Inflammatory macrophage treated with lipopolysaccharide for 1 hour (primary cell): ENCODE measurements around the gene ERN1.

Experiments
- DNase-seq, 2 donors: peaks; one replicate each; pipeline ENCODE4 v3.0.0-alpha.2; 2020 to 2022

Gene ERN1

DNA sequence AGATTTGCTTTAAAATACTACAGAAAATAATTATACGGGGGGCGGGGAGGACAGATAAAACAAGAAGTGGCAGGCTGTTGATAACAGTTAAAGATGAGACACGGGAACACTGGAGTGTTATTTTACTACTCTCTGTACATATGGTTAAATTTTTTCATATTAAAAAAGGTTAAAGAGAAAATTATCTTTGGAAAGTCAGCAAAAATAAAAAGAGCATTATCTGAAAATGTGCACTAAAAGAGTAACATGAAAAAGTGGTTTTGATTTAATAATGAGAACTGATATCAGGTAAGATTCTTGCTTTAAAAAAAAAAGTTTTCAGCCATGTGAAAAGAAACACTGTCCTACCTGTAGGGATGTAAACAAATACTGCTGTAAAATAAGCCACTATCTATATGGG is 46.9 kb downstream of the ERN1 start:
- no peak for DNase-seq

DNA sequence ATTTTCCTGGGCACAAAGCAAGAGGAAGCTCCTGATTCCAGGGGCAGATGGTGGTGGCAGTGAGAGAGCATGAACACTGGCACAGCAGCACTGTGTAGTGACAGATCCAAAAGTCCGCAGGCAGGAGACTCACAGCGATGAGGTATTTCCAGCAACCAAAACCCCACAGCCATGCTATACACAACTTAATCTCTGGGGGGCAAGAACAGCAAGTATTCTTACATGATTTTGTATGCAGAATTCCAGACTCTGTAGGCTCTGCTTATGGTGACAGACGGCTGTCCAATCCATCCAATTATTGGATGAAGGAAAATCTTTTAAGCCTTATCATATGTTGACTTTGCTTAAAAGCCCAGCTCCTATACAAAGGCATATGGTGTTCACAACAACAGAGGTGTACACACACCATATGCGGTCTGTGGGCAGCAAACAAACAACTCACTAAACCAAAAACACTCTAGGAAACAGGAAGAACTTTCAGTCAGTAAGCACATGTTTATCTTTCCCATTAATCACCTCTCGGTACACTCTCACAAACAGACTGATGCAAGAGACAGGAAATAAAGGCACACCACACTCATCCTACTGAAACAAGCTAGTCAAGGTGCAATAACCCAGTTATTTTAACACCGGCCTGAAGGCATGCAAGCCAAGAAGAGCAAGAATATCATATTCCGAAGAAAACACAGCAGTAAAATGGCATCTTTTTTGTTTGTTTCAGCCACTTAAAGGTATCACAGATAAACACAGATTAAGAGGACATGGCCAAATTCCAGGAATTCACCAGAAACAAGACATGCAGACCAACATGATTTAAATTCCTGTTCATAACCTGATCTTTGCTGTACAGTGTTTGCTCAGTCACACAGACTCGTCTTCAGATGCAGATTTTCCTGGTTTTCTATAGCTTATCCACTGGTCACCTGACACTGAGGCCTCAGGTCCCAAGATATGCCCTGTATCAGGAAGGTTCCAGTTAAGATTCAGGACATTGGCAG is 47.8 kb downstream of the ERN1 start:
- DNase-seq: peak in 1 of 2 donors; percentile 53

DNA sequence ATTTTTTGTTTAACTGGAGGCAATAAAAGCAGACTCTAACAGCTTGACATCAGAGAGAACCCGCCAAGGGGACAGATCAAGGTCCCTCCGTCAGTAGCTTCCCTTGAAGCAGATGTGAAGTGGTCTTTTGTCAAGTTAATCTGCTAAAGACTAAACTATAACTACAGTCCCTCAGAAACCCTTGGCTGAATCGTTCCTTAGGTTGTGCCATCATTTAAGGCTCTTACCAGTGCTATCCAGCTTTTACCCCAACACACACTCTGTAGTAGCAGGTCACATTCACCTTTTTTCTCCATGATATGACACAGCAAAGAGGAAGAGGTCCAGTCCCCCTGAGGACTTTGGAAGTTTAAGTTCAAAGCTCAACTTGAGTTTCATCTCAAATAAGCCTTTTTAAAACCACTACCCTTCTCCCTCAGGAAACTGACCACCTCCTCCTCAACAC is 49.7 kb downstream of the ERN1 start:
- DNase-seq: no peak

DNA sequence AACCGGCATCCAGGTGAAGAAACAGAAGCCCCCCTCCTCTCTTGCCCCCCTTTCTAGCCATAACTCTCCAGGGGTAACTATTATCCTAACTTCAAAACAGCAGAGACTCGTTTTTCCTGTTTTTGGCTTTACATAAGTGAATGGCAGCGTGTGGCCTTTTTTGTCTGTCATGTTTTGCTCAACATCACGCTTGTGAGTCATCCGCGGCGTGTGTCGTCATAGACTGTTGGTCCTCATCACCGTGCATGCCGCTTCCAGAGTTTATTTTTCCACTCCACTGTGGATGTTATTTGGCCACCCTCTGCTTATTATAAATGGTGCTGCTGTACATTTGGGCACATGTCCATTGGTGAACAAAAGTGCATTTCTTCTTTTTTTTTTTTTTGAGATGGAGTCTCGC is 52.6 kb downstream of the ERN1 start:
- DNase-seq: peak; percentile 82 to 94

DNA sequence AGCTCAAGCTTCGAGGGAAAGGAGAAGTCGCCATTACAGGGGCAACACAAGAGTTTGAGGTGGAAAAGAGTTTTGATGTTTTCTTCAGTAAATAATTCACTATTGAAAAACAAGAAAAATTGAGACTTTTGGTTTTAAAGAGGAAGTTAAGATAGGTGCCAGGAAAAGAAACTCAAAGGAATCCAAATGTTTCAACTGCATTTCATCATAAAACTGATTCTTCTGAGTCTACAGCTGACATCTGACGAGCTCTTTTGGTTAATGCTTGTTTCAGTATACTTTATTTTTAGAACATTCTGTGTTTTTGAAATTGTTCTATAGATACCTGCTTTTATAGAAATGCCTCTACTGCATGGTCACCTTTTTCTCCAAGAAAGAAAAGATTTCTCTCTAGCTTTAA is 54.0 kb downstream of the ERN1 start:
- peak; percentile 45 to 53 for DNase-seq

DNA sequence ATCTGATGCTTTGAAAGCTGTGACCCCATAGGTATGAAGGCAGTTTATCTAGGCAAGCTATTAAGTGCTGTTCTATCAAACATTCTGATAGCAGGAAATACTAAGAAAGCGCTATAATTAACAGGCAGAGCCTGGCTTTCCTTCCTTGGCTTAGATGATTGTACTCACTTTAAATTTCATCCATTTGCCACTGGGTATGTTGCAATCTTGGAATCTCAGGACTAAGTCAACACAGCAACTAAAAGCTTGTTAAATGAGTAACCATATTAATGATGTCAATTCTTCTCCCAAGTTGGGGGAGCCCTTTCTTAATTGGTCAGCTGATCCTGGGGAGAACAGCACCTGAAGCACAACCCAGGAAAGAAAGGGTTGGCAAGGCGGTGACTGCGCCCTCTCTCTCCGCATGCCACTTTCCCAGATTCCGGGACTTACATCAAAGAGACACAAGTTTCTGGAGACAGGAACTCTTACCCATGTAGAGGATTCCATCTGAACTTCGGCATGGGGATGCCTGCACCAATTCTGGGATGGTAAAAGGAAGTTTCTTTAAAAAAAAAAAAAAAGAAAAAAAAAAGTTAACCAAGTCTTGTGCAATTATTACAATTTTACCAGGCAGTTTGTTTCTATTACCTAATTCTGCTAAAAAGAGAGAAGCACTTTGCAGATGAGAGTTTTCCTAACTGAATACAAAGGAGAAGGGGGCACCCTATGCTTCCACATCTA is 55.1 kb downstream of the ERN1 start:
- DNase-seq: peak; percentile 89 to 92

DNA sequence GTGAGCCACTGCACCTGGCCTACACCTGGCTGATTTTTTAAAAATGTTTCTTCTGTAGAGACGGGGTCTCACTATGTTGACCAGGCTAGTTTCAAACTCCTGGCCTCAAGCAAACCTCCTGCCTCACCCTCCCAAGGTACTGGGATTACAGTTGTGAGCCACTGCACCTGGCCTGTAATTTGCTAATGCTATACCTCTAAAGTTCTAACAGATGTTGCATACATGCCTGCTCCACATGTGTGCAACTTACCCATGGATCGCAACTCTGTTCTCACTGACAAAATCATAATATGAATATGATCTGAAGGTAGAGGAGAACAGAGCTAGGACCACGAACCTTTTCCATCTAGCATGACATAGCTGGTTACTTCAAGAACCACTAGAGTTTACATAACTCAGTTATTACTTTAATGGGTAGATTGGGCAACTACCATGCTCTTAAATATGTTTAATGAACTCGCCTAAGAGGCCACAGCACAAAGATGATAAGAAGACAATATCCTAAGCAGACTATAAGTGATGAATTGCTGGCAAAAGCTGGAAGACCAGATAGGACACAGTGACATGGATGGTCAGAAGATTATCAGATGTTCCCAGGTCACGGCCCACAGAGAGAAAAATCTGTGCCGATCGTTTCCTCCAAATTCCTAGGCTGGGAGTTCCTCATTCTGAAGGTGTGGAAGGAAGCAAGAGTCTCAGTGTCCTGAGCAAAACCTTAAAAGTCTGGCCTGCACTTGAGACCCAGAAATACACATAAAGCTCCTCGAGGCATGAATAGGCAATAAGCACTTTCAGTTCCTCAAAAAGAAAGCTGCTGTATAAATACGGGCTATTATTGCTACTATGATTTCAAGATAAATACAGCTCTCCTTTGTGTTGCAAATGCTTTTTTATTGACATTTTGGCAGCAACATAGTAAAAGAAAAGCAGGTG is 55.9 kb downstream of the ERN1 start:
- peak; percentile 75 to 81 for DNase-seq

DNA sequence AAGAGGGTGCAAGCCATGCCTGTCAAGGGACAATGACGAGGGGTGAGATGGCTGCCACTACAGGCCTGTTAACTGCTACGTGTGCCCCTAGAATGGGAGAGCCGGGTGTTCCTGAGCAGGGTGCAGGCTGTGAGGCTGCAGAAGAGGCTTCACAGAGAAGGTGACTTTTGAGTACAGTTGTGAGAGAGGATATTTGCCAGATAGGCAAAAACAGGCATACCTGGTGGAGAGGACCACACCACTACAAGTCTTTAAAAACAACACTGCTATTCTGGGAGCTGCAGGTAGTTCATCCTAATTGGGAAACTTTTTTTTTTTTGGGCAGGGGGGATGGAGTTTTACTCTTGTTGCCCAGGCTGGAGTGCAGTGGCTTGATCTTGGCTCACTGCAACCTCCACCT is 58.8 kb downstream of the ERN1 start:
- DNase-seq: no peak

DNA sequence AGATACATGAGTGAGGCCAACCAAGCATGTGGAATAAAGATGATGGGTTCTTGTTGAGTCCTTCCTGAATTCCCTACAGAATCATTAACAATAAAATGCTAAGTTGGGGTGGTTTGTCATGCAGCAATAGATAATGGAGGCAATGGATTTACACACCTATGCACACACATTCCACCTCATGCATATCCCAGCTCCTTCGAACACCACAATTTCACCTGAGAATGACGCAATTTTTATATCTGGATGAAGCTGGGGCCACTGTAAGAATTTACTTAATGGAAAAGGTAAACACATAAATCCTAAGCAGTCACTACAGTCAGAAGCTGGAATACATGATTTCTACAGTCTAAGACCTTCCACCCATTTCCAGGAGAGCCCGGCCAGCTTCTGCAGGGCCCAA is 59.7 kb downstream of the ERN1 start:
- no peak for DNase-seq

DNA sequence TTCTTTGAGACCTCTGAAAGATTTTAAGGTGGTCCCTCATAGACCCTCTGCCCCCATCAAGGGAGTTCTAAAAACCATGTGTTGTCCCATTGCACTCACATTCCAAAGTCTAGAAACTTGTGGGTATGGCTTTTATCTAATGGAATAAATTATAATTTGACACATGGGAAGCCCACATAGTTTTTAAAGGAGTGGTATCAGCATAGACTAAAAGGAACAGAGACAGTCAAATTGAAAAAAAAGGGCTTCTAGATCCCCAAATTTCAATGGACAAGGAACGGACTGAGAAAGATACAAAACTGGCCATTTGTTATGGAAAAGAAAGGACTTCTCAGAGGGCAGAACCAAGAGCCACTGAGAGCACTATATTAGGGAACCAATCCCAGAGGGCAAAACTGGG is 60.8 kb downstream of the ERN1 start:
- DNase-seq: no peak

DNA sequence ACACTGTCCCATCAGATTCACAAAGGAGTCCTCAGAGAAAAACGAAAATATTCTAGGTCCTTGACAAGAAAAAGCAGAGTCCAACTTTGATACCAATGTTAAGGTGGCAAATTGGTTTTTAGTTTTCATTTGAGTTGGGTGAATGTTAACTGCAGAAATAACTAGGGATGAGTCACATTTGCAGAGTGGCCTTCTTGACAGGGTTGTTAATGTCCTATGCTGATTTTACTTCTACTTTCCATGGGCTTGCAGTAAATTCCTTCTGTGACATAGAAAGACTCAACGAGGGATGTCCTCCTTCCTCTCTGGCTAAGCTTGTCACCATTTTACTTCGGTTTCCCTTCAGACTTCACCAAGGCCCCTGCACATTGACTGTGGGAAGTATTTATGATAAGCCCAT is 62.3 kb downstream of the ERN1 start:
- no peak for DNase-seq

DNA sequence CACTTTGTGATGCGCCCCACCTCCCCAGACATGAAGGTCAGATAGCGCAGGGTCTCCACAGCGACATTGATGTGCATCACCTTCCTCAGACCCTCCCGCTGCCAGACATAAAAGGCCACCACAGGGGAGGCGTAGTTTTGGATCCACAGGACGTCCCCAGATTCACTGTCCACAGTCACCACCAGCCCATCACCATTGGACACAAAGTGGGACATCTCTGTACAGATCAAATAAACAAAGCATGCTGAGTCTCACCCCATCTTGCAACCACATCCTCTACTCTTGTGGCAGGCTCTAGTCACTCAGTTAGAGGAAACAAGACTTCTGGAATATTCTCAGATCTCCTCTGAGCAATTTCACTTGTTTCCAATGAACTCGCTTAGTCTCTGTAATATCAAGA is 63.2 kb downstream of the ERN1 start:
- no peak for DNase-seq

DNA sequence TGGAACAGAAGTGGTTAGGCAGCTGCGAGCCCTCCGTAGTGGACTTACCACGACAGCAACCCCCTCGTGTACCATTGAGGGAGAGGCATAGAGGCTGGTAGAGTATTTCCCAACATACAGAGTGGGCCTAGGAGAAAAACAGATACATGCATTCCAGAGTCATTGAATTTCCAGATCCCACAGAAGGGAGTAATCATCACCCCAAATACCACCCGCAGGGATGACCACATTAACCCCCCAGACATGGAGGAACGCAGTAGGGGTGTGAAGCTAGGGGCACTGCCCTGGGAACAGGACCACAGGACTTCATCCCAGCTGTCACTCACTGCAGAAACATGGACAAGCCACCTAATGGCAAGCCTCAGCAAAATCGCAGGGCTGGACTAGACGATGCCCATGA is 64.8 kb downstream of the ERN1 start:
- DNase-seq: no peak

DNA sequence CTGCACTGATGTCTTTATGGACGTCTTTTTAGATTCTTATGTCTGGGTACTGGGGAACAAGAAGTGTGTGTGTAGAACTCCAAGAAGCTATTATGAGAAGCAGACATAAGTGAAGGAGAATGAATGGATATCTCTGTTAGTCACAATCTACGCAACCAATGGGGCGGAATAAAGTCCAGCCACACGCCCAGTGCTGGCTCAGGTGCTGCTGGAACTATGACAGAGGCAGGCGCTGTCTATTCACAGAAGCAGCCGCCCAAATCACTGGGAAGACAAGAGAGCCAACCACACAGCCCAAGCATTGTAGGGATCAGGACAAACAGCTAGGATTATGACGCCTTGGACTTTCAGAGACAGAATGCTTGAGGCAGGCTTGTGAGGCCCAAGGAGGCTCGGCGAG is 65.6 kb downstream of the ERN1 start:
- no peak for DNase-seq

DNA sequence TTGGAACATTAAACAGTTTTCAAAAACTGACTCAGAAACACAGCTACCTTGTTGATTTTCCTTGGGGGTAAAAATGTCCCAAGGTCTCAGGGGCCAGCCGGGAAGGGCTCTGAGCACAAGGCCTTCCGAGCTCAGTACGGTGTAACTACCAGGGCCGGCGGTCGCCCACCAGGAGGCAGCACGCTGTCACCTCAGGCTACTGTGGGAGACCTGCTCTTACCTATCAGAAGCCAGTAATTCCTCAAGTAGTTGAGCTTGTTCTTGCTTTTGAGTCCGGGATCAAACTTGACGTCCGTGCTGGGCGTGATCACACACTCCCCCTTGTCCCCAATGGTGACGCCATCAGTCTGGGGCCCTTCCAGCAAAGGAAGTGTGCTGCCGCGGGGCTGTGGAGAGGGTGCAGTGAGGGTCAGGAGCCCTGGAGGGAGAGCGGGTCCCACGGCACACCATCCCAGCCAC is 66.1 kb downstream of the ERN1 start:
- DNase-seq: peak in 1 of 2 donors; percentile 19

DNA sequence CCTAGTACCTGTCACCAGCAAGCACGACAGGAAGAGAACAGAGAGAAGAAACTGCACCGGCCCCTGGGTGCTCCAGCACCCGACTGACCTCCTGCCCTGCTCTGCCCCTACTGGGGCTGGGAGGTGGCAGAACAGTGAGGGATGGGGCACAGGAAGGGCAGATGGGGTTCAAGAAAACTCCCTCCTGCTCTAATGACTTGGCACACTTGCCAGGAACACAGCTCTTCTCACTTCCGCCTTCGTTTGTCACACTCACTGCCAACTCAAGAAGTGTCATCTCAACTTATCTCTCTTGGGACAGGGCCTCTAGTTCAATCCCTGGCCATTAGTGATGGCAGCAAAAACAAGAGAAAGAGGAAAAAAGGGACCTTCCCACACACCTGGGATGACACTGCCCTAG is 66.9 kb downstream of the ERN1 start:
- DNase-seq: peak in 1 of 2 donors; percentile 20

DNA sequence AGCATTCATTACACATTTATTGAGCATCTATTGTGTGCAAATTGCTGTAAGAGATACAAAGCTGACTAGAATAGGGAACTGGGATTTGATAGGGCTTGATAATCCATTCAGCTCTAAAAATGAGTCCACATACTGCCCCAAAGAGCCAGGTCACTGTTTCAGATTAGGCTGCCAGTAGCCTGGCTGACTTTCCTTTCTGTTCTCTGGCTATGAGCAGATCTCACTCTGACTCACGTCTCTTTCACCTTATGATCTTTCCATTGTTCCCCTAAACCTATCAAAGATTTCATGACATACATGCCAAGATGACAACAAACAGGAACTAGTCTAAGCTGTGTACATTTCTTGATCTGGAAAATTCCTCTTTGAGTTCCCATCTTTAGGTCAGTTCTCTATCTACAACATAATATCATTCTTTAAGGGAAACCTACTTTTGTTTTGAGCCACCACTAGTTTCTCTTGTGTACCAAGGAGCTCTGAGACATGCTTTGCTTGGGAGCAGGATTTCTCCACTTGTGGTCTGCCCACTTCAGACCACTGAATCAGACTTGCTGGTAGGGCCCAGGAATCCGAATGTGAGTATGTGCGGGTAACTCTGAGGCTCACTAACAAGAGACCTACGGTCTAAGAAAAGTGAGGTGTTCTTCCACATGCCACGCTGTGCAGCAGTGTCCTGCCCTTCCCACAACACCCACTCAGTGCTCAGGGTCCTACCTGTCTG is 68.6 kb downstream of the ERN1 start:
- peak; percentile 76 to 89 for DNase-seq

DNA sequence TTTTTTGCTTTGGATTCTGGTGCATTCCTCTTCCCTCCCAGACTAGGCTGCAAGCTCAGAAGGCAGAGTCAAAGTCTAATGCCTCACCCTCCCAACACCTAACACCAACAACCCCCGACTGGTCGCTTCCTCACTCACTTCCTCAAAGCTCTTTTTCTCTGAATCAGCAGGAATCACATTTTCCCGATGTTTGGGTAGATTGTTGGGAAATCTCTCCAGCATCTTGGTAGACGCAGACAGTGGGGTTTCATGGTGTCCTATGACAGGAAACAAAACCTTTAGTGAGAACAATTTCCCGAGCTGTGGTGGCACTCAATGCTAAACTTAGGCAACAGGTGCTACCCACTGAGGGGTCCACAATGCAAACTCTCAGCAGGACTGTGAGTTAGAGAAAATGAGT is 69.6 kb downstream of the ERN1 start:
- DNase-seq: peak; percentile 16 to 59

DNA sequence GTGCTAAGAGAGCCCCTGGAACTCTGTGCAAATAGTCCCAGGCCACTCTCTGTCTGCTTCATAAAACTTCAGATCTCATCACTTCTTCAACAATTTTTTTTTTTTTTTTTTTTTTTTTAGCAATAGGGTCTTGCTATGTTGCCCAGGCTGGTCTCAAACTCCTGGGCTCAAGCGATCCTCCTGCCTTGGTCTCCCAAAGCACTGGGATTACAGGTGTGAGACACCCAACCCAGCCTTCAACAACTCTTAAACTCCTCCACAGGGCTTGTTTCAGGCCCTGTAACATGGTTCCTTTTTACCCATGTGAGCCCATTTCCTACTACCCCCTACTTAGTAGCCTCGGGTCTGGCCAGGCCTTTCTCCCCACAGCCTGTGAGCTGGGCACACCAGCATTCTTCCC is 70.2 kb downstream of the ERN1 start:
- no peak for DNase-seq

DNA sequence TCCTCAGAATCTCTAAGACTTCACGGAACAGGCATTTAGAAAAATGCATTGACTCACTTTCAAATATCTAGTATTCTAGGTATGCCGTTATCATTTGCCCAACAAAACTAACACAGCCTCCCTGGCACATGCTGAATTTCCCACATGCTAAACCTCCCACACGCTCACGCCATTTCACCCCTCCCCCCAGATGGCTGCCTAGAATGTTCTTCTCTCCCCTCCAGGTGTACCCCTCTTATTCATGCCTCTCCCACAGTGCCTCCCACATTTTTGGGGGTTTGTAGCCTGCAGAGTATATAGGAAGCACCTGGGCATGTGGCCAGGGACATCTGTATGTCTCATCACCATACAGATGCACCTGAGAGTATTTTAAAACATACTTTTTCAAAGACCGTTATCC is 71.3 kb downstream of the ERN1 start:
- no peak for DNase-seq

DNA sequence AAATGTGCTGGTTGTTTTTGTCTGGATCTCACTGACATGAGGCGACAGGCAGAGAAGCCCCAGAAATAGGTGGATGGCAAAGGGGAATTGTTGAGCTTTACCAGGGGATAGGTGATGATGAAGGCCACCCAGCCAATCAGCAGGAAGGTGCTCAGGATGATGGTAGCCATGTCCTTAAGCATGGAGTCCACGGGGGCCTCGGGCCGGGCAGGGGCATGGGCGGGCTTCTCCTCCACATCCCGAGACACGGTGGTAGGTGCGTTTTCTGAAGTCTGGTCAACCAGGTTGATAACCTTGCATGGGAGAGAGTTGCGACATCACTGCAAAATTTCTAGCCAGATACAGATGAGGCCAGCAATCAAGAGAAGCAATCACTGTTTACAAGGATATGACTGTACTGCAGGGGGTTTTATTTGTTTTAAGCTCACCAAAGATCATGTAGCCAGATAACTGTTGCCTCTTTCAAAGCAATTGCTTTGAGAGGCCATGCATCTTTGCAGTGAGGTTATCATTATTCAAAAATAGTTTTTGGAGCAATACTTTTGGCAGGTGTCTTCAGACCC is 72.2 kb downstream of the ERN1 start:
- no peak for DNase-seq
